Measurements from ENCODE around the gene ABCA9. TPM values are rescaled to one million over a fixed set of nuclear protein-coding genes. Genes with fewer than 3 reads are reported as not detected.
A peak's percentile ranks its signal among the peaks of the same experiment; 100 is the strongest.

The ABCA9 gene
- total RNA-seq, 1 donor from 2014 or later: 0.13 TPM

- no peak overlapping the region for H3K4me3 ChIP-seq
- no peaks in the 10 kb centered on the region for H3K79me2 ChIP-seq (ENCODE audit: low read depth)
- no peaks in the 10 kb centered on the region for H3F3A ChIP-seq (ENCODE audit: low read depth)
- H3K36me3 ChIP-seq: no peaks in the 10 kb centered on the region
- no peak overlapping the region for H3K27ac ChIP-seq
- TF ChIP-seq EZH2phosphoT487 (IDR thresholded peaks at IDR 0.05): no peak
- TF ChIP-seq CTCF (IDR thresholded peaks at IDR 0.05): no peak
- no peak for TF ChIP-seq EZH2 (IDR thresholded peaks at IDR 0.05)
- no peak overlapping the region for H2AFZ ChIP-seq (replicated peaks)
- Mint-ChIP-seq H3K9me3 (peaks cover 17% of the 10 kb centered on the region), H3K36me3 (peaks cover 4% of the 10 kb centered on the region), H3K27ac (no peak overlapping the region), H3K4me1 (peaks cover 20% of the 10 kb centered on the region), H3K4me3 (no peak overlapping the region), H3K27me3 (ENCODE audit: insufficient read depth, low read depth) (no peaks in the 10 kb centered on the region)
- no peak for DNase-seq (ENCODE audit: low spot score)
- no peak overlapping the region for H3K9ac ChIP-seq
- H4K20me1 ChIP-seq (ENCODE audit: low read depth): no peaks in the 10 kb centered on the region
- H3K4me1 ChIP-seq: no peaks in the 10 kb centered on the region
- no peaks in the 10 kb centered on the region for H3K9me3 ChIP-seq (ENCODE audit: low read depth)
- H3K4me2 ChIP-seq: no peak overlapping the region
- H3K27me3 ChIP-seq: no peaks in the 10 kb centered on the region
Observed at GRCh38 chr17:69048634-69049033, 12.1 kb downstream of the ABCA9 start.

GRCh38 chr17:69047368-69048263 lies 13.1 kb downstream of the ABCA9 start:
- no peaks in the 10 kb centered on the region for H4K20me1 ChIP-seq (ENCODE audit: low read depth)
- no peaks in the 10 kb centered on the region for H3K27me3 ChIP-seq
- Mint-ChIP-seq H3K9me3 (peaks cover 17% of the 10 kb centered on the region), H3K4me1 (peaks cover 20% of the 10 kb centered on the region), H3K36me3 (peaks cover 4% of the 10 kb centered on the region), H3K27ac (peak overlapping the region; percentile 46), H3K27me3 (ENCODE audit: insufficient read depth, low read depth) (no peaks in the 10 kb centered on the region), H3K4me3 (no peak overlapping the region)
- H3K36me3 ChIP-seq: no peaks in the 10 kb centered on the region
- no peak for TF ChIP-seq CTCF (IDR thresholded peaks at IDR 0.05)
- TF ChIP-seq EZH2phosphoT487 (IDR thresholded peaks at IDR 0.05): no peak
- TF ChIP-seq EZH2 (IDR thresholded peaks at IDR 0.05): no peak
- no peak overlapping the region for H3K4me3 ChIP-seq
- H3K27ac ChIP-seq: no peak overlapping the region
- H3K4me2 ChIP-seq: no peak overlapping the region
- no peaks in the 10 kb centered on the region for H3F3A ChIP-seq (ENCODE audit: low read depth)
- DNase-seq (ENCODE audit: low spot score): no peak
- no peak overlapping the region for H2AFZ ChIP-seq (replicated peaks)
- H3K9me3 ChIP-seq (ENCODE audit: low read depth): no peaks in the 10 kb centered on the region
- no peaks in the 10 kb centered on the region for H3K4me1 ChIP-seq
- H3K9ac ChIP-seq: no peak overlapping the region
- H3K79me2 ChIP-seq (ENCODE audit: low read depth): no peaks in the 10 kb centered on the region

- no peak overlapping the region for H3K27ac ChIP-seq
- no peak overlapping the region for H3K4me2 ChIP-seq
- DNase-seq (ENCODE audit: low spot score): peak; percentile 51
- H3K36me3 Mint-ChIP-seq: peaks cover 4% of the 10 kb centered on the region
- H3K27ac Mint-ChIP-seq: no peak overlapping the region
- no peak overlapping the region for H3K4me3 Mint-ChIP-seq
- TF ChIP-seq CTCF (IDR thresholded peaks at IDR 0.05) (no peak), EZH2phosphoT487 (IDR thresholded peaks at IDR 0.05) (no peak), EZH2 (IDR thresholded peaks at IDR 0.05) (no peak)
- H3K27me3 Mint-ChIP-seq (ENCODE audit: insufficient read depth, low read depth): no peaks in the 10 kb centered on the region
- peaks cover 20% of the 10 kb centered on the region for H3K4me1 Mint-ChIP-seq
- no peak overlapping the region for H2AFZ ChIP-seq (replicated peaks)
- H3K9me3 ChIP-seq (ENCODE audit: low read depth): no peaks in the 10 kb centered on the region
- H3K4me3 ChIP-seq: no peak overlapping the region
- H4K20me1 ChIP-seq (ENCODE audit: low read depth): no peaks in the 10 kb centered on the region
- no peaks in the 10 kb centered on the region for H3K79me2 ChIP-seq (ENCODE audit: low read depth)
- H3K4me1 ChIP-seq: no peaks in the 10 kb centered on the region
- no peaks in the 10 kb centered on the region for H3K36me3 ChIP-seq
- peaks cover 14% of the 10 kb centered on the region for H3K9me3 Mint-ChIP-seq
- no peaks in the 10 kb centered on the region for H3F3A ChIP-seq (ENCODE audit: low read depth)
- no peak overlapping the region for H3K9ac ChIP-seq
- no peaks in the 10 kb centered on the region for H3K27me3 ChIP-seq
Observed at GRCh38 chr17:69046121-69046807, 14.5 kb downstream of the ABCA9 start.
